ENCODE results near the gene LAMB4.

The LAMB4 gene

DNA sequence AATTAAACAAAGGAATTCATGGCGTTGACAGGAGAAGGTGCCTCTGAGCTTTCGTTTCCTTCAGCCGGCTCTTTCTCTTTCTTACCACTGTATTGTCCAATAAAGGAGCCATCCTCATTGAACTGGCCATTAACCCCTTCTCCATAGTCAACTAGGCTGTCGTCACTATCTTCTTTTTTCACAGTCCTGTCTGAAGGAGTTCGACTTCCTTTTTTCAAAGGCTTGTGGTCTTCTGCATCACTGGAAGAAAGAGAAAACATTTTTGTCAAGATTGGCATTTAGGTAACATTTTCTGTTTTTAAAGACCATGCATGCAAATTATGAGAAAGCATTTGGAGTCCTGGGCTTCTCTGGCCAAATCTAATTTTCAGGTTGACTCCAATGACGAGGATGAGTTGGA, 19.7 kb upstream of the LAMB4 start:
- Mint-ChIP-seq H3K27me3 (no peaks in the 10 kb centered on the region), H3K4me1 (no peaks in the 10 kb centered on the region), H3K27ac (no peak overlapping the region), H3K4me3 (no peak overlapping the region), H3K36me3 (ENCODE audit: low read depth) (no peaks in the 10 kb centered on the region), H3K9me3 (no peaks in the 10 kb centered on the region)
- DNase-seq (no peak), ATAC-seq (no peak)

DNA sequence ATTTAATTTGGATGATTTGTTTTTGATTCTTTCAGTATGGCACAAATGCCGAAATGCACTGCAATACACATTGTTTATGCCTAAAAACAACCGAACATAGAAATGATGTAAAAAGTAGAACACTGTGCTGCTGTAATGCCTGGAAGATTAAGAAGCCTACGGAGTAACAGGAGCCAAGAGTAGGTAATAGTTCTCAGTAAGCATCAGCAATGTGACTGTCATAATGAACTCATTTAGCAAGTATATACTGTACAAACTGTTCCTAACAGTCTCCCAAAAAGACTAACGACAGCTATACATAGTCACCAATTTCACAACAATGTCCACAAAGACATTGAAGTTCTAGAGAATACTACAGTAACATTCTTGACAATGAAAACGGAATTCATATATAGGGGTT, 19.0 kb upstream of the LAMB4 start:
- ATAC-seq, result no peak
- no peaks in the 10 kb centered on the region for H3K36me3 Mint-ChIP-seq (ENCODE audit: low read depth)
- no peak overlapping the region for H3K27ac Mint-ChIP-seq
- no peak for DNase-seq
- no peaks in the 10 kb centered on the region for H3K9me3 Mint-ChIP-seq
- no peaks in the 10 kb centered on the region for H3K4me1 Mint-ChIP-seq
- H3K4me3 Mint-ChIP-seq, result no peak overlapping the region
- no peaks in the 10 kb centered on the region for H3K27me3 Mint-ChIP-seq

DNA sequence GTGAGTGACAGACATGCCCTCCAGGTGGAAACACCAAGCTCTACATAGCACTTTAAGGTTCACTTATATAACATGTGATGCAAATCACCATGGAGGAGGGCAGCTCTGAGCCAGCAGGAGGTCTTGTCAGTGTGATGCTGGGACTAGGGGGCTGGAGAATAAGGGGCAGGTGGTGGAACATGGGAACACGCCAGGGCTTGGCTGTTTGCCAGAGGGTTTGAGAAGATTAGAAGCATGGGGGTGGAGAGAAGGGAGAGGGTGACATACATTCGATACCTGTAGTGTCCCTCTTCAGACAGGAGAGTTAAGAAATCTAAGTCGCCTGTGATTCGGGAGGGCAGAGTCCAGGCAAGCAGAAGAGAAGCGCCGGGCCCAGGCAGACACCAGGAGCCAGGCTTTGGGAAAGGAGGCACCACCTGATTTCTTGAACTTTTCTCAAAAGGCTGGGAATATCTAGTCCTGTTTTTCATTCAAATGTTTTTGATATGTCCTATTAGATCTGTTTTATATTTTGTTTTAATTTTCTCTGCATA, 16.9 kb upstream of the LAMB4 start:
- H3K36me3 Mint-ChIP-seq (ENCODE audit: low read depth), result no peaks in the 10 kb centered on the region
- no peaks in the 10 kb centered on the region for H3K9me3 Mint-ChIP-seq
- no peak overlapping the region for H3K4me3 Mint-ChIP-seq
- DNase-seq, result no peak
- no peaks in the 10 kb centered on the region for H3K4me1 Mint-ChIP-seq
- H3K27ac Mint-ChIP-seq, result no peak overlapping the region
- ATAC-seq, result no peak
- no peaks in the 10 kb centered on the region for H3K27me3 Mint-ChIP-seq

DNA sequence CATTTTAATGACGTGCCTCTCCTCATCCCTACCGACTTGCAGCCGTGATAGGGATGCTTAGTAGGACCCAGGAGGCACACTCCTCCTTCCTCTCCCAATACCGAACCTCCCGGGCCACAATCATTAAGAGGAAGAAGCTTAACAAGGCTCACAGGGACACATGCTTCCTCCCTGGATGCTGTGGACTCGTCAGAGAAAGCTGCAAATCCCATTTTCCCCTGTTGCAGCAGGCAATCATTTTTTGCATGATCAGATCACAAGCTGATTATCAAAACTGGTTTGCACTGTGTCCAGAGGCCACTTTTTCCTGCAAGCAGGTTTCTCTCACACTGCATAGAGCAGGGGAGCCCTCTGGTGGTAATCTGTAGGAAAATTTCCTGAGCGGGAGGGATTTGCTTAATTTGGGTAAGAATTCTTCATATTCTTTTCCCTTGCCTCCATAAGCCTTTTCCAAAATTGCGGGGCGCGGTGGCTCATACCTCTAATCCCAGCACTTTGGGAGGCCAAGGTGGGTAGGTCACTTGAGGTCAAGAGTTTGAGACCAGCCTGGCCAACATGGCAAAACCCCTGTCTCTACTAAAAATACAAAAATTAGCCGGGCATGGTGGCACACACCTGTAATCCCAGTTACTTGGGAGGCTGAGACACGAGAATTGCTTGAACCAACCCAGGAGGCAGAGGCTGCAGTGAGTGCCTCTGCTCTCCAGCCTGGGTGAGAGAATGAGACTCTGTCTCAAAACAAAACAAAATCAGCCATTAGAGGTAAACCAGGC, 16.1 kb upstream of the LAMB4 start:
- no peak overlapping the region for H3K27ac Mint-ChIP-seq
- DNase-seq (peak; percentile 62), ATAC-seq (no peak)
- no peaks in the 10 kb centered on the region for H3K4me1 Mint-ChIP-seq
- H3K36me3 Mint-ChIP-seq (ENCODE audit: low read depth), result no peaks in the 10 kb centered on the region
- H3K9me3 Mint-ChIP-seq, result no peaks in the 10 kb centered on the region
- no peaks in the 10 kb centered on the region for H3K27me3 Mint-ChIP-seq
- H3K4me3 Mint-ChIP-seq, result no peak overlapping the region

DNA sequence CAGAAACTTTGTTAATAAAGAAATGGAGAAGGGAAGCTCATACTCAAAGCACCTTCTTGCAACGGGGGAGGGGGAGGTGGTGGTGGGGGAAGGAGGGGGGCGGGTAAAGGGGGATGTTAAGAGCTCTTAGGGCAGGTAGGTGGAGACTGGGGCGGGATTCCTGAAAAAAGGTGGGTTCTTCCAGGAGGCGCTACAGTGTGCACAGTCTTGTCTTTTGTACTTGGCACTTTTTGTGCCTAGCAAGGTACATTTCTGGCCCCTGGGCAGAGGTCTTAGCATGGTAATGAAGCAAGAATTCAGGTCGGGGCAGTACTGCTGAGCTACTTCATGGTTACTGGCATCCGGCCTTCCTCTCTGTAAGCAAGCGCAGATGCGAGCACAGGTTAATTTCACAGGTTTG, 15.2 kb upstream of the LAMB4 start:
- H3K4me1 Mint-ChIP-seq, result no peaks in the 10 kb centered on the region
- H3K36me3 Mint-ChIP-seq (ENCODE audit: low read depth), result no peaks in the 10 kb centered on the region
- H3K4me3 Mint-ChIP-seq, result no peak overlapping the region
- DNase-seq (no peak), ATAC-seq (no peak)
- H3K9me3 Mint-ChIP-seq, result no peaks in the 10 kb centered on the region
- H3K27me3 Mint-ChIP-seq, result no peaks in the 10 kb centered on the region
- no peak overlapping the region for H3K27ac Mint-ChIP-seq

DNA sequence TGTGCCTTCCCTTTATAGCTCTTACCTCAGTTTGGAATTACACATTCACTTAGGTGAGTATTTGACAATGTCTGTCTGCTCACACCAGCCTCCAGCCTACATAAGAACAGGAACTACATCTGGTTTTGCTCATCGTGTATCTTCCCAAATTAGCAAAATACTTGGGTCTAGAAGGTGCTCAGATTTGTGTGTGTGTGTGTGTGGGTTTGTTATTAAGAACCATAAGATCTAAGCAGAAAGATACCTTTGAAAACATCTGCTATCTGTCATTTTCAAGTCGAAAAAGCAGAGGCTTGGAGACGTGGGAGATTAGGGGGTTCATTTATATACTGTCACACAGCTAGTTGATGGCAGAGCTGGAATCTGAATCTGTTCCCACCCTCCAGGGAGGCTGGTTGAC, 14.8 kb upstream of the LAMB4 start:
- Mint-ChIP-seq H3K4me3 (no peak overlapping the region), H3K27me3 (no peaks in the 10 kb centered on the region), H3K27ac (no peak overlapping the region), H3K4me1 (no peaks in the 10 kb centered on the region), H3K9me3 (no peaks in the 10 kb centered on the region), H3K36me3 (ENCODE audit: low read depth) (no peaks in the 10 kb centered on the region)
- DNase-seq, result no peak
- ATAC-seq, result no peak

DNA sequence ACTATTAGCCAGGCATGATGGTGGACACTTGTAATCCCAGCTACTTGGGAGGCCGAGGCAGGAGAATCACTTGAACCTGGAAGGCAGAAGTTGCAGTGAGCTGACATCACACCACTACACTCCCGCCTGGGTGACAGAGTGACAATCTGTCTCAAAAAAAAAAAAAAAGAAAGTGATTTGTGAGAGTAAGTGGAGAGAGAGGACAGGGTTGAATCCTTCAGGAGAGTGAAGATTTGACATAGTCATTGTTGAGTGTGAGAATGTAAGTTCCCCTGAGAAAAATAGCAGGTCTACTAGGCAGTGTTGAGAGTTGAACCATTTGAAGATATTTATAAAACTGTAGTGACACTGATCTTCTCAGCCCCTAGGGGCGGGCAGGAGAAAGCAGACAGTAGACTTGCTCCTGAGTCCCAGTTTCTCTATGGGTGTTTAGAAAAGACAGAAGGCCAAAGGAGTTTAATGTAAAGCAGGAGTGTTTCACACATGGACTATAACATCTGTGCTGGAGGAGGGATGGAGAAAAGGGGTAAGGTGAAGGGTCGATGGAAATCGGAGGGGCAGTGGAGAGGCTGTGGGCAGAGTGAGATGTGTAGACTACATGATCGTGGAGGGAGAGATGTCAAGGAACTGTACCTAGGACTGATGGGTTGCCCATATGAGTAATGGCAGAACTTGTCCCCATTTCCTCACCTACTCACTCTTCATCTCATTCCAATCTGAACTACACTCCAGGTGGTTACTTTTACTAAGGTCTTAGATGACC, 13.7 kb upstream of the LAMB4 start:
- no peak overlapping the region for H3K4me3 Mint-ChIP-seq
- no peaks in the 10 kb centered on the region for H3K9me3 Mint-ChIP-seq
- peak; percentile 28 for ATAC-seq
- no peak for DNase-seq
- H3K27me3 Mint-ChIP-seq, result no peaks in the 10 kb centered on the region
- no peaks in the 10 kb centered on the region for H3K4me1 Mint-ChIP-seq
- H3K36me3 Mint-ChIP-seq (ENCODE audit: low read depth), result no peaks in the 10 kb centered on the region
- H3K27ac Mint-ChIP-seq, result no peak overlapping the region

DNA sequence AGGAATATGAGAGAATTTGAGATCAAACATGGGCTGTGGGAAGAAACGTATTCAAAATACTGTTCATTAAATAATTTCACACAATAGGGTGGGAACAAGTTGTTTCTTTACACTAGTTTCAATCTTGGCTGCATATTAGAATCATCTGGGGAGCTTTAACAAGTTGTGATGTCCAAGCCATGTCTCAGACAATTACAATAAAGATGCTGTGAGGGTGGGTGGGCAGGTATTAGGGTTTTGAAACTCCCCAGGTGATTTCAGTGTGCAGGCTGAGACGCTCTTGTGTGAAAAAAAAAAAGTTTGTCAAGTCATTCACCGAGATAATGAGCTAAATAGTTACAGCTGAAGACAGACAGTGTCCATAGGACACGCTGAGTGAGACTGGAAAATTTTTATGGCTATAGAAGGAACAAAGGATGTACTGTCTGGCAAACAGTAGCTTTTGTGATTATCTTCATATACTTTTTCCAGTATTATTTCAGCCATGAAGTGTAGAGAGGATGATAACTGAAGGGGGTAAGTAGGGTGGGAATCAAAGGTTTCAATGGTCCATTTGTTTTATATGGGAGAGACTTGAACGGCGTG, 12.6 kb upstream of the LAMB4 start:
- H3K27me3 Mint-ChIP-seq, result peaks cover 2% of the 10 kb centered on the region
- H3K4me1 Mint-ChIP-seq, result peaks cover 6% of the 10 kb centered on the region
- H3K9me3 Mint-ChIP-seq, result peaks cover under 1% of the 10 kb centered on the region
- no peaks in the 10 kb centered on the region for H3K36me3 Mint-ChIP-seq (ENCODE audit: low read depth)
- ATAC-seq (no peak), DNase-seq (no peak)
- H3K27ac Mint-ChIP-seq, result no peak overlapping the region
- H3K4me3 Mint-ChIP-seq, result no peak overlapping the region

DNA sequence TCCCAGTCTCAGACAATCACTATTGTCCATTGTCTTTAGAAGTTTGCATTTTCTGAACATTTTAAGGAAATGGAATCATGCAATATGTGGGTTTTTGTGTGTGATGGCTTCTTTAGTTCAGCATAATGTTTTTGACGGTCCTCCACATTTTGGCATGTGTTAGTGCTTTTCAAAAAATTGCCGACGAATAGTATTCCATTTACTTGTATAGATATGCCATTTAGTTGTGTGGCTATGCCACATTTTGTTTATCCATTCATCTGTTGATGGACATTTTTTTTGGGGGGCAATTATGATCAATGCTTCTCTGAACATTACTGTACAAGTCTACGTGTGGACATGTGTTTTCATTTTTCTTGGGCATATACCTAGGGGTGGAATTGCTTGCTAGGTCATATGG, 12.0 kb upstream of the LAMB4 start:
- no peak overlapping the region for H3K27ac Mint-ChIP-seq
- H3K4me3 Mint-ChIP-seq, result no peak overlapping the region
- peaks cover 11% of the 10 kb centered on the region for H3K4me1 Mint-ChIP-seq
- DNase-seq (no peak), ATAC-seq (no peak)
- peaks cover 2% of the 10 kb centered on the region for H3K27me3 Mint-ChIP-seq
- peaks cover 5% of the 10 kb centered on the region for H3K36me3 Mint-ChIP-seq (ENCODE audit: low read depth)
- H3K9me3 Mint-ChIP-seq, result peaks cover 6% of the 10 kb centered on the region

DNA sequence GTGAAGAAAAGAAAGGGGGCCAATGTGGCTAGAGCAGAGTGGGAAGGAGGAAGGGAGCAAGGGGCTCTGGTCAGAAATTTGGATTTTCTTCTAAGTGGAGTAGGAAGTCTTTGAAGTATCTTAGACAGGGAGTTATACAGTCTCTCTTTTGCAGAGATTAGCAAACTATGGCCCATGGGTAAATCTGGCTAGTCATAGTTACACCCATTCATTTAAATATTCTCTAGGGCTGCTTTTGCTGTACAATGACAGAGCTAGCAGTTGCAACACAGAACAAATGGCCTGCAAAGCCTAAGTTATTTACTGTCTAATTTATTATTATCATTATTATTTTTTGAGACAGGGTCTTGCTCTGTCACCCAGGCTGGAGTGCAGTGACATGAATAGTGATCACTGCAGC, 10.5 kb upstream of the LAMB4 start:
- no peak overlapping the region for H3K4me3 Mint-ChIP-seq
- DNase-seq (no peak), ATAC-seq (no peak)
- H3K36me3 Mint-ChIP-seq (ENCODE audit: low read depth), result peaks cover 7% of the 10 kb centered on the region
- peaks cover 8% of the 10 kb centered on the region for H3K9me3 Mint-ChIP-seq
- H3K4me1 Mint-ChIP-seq, result peaks cover 23% of the 10 kb centered on the region
- H3K27me3 Mint-ChIP-seq, result peaks cover 2% of the 10 kb centered on the region
- H3K27ac Mint-ChIP-seq, result no peak overlapping the region

DNA sequence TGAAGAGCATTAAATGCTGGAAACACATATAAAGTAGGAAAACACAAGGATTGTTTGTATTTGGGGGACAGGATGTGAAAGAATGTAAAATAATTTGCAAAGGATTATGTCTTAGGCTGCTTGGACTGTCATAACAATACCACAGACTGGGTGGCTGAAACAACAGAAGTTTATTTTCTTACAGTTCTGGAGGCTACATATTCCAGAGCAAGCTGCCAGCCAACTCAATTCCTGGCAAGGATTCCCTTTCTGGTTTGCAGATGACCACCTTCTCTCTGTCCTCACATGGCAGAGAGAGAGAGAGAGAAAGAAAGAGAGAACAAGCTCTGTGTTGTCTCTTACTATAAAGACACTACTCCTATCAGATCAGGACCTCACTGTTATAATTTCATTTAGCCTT, 8.8 kb upstream of the LAMB4 start:
- H3K27me3 Mint-ChIP-seq, result peaks cover 2% of the 10 kb centered on the region
- no peak for DNase-seq
- peaks cover 7% of the 10 kb centered on the region for H3K36me3 Mint-ChIP-seq (ENCODE audit: low read depth)
- H3K4me1 Mint-ChIP-seq, result peaks cover 33% of the 10 kb centered on the region
- no peak overlapping the region for H3K27ac Mint-ChIP-seq
- H3K4me3 Mint-ChIP-seq, result no peak overlapping the region
- no peak for ATAC-seq
- H3K9me3 Mint-ChIP-seq, result peaks cover 8% of the 10 kb centered on the region

DNA sequence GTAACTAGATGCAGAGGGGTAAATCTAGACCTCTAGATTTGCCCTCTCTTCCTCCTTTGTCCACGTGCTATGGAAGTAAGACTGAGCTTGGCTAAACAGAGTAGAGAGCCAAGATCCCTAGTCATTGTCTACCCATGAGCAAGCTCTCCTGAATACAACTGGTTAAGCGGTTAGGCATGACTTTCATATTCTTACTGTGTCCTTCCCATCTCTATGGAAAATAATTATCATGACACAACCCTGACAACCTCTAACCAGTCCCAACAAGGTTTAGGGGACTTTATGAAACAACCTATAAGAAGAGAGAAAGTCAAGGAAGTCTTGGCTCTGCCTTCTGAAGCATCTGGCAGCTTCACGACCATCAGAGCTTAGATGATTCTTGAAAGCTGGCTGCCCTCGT, 7.8 kb upstream of the LAMB4 start:
- Mint-ChIP-seq H3K27ac (peak overlapping the region; percentile 83), H3K4me3 (peak overlapping the region; percentile 56), H3K36me3 (ENCODE audit: low read depth) (peaks cover 7% of the 10 kb centered on the region), H3K27me3 (peaks cover 2% of the 10 kb centered on the region), H3K4me1 (peaks cover 33% of the 10 kb centered on the region), H3K9me3 (peaks cover 8% of the 10 kb centered on the region)
- peak; percentile 55 for ATAC-seq
- no peak for DNase-seq

DNA sequence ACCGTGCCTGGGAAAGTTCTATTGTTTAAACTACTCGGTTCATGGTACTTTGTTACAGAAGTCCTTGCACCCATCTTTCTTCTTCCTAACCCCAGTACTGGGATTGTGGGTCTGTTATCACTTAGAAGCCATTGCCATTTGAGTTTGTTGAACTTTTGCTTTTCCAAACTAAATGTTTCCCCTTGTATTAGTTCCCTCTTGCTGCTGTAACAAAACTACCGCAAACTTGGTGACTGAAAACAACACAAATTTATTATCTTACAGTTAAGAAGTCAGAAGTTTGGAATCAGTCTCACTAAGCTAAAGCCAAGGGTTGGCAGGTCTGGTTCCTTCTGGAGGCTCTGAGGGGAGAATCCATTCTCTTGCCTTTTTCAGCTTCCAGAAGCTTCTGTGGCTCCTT, 6.9 kb upstream of the LAMB4 start:
- peaks cover 33% of the 10 kb centered on the region for H3K4me1 Mint-ChIP-seq
- peaks cover 2% of the 10 kb centered on the region for H3K27me3 Mint-ChIP-seq
- peaks cover 7% of the 10 kb centered on the region for H3K36me3 Mint-ChIP-seq (ENCODE audit: low read depth)
- ATAC-seq (no peak), DNase-seq (no peak)
- peaks cover 8% of the 10 kb centered on the region for H3K9me3 Mint-ChIP-seq
- H3K27ac Mint-ChIP-seq, result peak overlapping the region; percentile 83
- H3K4me3 Mint-ChIP-seq, result peak overlapping the region; percentile 56

DNA sequence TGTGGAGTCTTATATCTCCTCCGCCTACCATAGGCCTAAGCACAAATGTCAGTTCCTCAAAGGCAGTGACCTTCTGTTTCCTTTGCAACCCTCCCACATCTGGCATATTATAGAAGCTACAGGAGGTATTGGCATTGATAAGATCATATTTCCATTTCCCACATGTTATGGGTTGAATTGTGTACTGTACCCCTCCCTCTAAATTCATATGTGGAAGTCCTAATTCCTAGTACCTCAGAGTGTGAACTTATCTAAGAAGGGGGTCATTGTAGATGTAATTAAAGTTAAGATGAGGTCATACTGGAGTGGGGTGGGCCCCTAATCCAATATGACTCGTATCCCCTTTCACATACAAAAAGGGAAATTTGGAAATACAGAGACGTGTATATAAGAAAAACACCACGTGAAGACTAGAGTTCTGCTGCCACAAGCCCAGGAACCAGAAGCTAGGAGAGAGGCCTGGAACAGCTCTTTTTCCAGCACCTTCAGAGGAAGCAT, 6.1 kb upstream of the LAMB4 start:
- H3K4me1 Mint-ChIP-seq, result peaks cover 33% of the 10 kb centered on the region
- ATAC-seq (peak; percentile 75), DNase-seq (no peak)
- H3K4me3 Mint-ChIP-seq, result peak overlapping the region; percentile 56
- peaks cover 7% of the 10 kb centered on the region for H3K36me3 Mint-ChIP-seq (ENCODE audit: low read depth)
- H3K27ac Mint-ChIP-seq, result peak overlapping the region; percentile 93
- H3K9me3 Mint-ChIP-seq, result peaks cover 8% of the 10 kb centered on the region
- H3K27me3 Mint-ChIP-seq, result peaks cover 2% of the 10 kb centered on the region

All from activated naive CD8-positive, alpha-beta T cell treated with anti-CD3 and anti-CD28 coated beads, Interleukin-2, amount 50 U/mL, for 24 hours (primary cell).